ENCODE data around the gene DPYSL5.
A peak's percentile ranks its signal among the peaks of the same experiment; 100 is the strongest.

Gene DPYSL5

DNA sequence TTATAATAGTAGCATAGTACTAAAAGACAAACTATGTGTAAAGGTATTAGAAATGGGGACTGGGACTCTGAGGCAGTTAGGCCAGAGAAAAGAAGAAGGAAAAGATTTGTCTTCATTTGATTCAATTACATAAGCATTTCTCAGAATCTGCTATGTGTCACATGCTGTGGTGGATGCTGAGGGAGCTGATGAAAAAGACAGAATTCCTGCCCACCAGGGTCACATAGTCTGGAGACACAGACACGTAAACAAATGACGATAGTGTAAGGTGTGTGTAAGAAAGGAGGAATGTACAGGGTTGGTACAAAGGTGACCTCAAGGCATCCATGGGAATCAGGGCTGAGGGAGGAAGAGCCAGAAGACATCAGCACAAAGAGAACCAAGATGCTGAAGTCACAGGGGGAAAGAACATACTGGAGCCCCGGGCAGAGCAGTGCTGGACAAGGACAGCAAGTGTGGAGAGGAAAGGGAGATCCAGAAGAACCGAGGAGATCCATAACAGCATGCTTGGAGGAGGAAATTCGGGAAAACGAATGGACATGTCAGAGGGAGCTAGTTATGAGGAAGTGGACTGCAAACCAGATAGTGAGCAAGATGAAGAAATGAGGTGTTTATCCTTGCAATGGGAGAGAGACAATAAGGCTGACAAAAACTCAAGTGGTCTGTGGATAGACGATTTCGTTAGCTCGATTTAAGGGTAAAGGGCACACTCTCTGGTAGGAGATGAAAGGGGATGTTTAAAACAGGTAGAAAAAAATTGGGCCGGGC, 121.3 kb downstream of the DPYSL5 start:
- no peak for DNase-seq

DNA sequence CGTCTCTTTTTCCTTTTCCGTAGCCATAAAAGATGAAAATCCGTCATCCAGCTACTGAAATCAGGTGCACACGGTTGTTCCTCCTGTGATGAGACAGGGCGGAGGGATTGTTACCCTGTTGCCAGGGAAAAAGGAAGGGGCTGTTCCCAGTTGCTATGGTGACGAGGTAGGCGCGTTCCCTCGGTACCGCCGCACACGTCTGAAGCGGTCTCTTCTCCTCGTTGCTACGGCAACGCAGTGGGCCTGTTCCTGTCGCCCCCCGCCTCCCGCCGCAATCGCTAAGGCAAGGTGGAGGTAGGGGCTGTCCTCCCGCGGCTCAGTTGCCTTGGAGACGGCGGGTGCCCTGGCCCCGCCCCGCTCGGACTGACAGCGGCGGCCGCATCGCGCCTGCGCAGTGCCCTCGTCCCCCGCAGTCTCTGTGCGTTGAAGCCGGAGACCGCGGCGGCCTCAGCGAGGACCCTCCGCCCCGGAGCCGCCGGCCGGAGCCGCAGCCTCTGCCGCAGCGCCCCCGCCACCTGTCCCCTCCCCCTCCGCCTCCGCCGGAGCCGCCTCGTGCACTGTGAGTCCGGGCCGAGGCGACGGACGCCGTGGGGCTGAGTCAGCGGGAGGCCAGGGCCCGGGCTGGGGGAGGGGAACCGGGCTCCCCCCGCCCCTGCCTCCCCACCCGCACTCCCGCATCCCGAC, 122.5 kb downstream of the DPYSL5 start, which contains the start of gene MAPRE3:
TSS of gene MAPRE3 (plus strand) at position 394 of the 684 bp plus-strand sequence. CDS start 51,582 bp downstream, outside the sequence.
- peak; percentile 90 for DNase-seq

GRCh38 chr2:26970928-26971627, 123.1 kb downstream of the DPYSL5 start:
- DNase-seq: no peak

GRCh38 chr2:26971911-26972786, 124.2 kb downstream of the DPYSL5 start:
- DNase-seq: no peak

- no peak for DNase-seq
Observed at GRCh38 chr2:26974352-26974751, 126.4 kb downstream of the DPYSL5 start.

GRCh38 chr2:26975102-26975501, 127.2 kb downstream of the DPYSL5 start:
- no peak for DNase-seq

- no peak for DNase-seq
Observed at GRCh38 chr2:26975656-26976055, 127.7 kb downstream of the DPYSL5 start.

GRCh38 chr2:26976237-26976636, 128.3 kb downstream of the DPYSL5 start:
- DNase-seq: no peak

DNA sequence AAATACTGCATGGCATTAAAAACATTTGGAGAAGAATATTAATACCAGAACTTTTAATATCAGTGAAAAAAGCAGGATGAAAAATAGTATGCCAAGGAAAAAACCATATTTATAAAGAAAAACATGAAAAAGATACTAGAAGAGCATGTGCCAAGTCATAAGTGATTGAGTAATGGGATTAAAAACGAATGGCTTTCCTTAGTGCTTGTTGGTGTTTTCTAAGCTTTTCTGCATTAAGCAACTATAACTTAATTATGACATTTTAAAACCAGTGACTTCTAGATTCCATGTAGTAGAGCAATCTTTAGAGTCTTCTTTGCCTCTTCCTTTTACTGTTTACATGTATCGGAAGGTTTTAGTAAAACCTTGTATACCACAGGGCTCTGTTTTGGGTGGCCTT, 129.1 kb downstream of the DPYSL5 start:
- DNase-seq: no peak

GRCh38 chr2:26978061-26978596, 130.2 kb downstream of the DPYSL5 start:
- DNase-seq: no peak

- no peak for DNase-seq
Observed at GRCh38 chr2:26979741-26980140, 131.8 kb downstream of the DPYSL5 start.

GRCh38 chr2:26980971-26981370, 133.0 kb downstream of the DPYSL5 start:
- DNase-seq: no peak

DNA sequence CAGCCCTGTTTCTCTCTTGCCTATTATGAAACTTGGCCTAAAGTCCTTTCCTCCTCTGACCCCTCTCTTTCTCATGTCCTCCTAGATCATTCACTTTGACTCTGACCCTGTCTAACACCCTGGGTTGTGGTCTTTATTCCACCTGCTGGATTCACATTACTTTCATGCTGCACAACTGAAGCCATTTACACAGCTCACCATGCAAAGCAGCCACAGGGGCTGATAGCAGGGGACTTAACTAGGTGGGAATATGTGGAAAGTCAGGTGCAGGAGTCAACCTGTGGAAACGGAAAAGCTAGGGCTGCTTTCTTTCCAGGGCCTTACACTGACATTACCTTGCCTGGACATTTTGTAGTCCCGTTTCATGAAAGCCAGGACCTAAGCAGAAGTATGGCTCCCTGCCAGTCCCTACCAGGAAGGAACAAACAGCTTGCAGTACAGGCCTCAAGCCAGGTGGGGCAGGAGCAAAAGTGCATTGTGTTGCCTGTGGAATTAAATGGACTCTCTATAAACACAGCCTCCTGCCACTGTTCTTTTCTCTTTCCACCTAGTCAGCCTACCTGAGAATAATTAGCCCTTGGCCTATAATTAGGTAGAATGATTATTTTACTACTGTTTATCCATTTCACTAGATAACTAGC, 134.3 kb downstream of the DPYSL5 start:
- peak; percentile 9 for DNase-seq

GRCh38 chr2:26983746-26984145, 135.8 kb downstream of the DPYSL5 start:
- no peak for DNase-seq

- no peak for DNase-seq
Observed at GRCh38 chr2:26985807-26986206, 137.9 kb downstream of the DPYSL5 start.

DNA sequence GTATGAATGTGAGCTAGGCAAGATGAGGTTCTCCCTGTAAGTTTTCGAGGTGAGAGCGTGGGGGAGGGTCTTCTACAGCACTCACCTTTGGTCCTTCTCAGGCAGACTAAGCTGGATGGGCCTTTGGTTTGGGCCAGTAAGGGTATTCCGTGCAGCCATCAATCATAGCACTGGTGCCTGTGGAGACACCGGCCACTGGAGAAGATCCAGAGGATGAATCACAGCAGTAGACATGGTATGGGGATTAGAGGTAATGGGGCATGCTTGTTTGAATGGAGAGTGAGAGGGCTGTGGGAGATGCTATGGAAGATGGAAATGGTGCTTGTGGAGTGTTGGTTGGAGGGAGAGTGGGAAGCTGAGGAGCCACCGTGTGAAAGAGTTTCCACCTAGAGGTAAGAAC, 138.6 kb downstream of the DPYSL5 start:
- no peak for DNase-seq

- no peak for DNase-seq
Observed at GRCh38 chr2:26988058-26988860, 140.3 kb downstream of the DPYSL5 start.

GRCh38 chr2:26989156-26989555, 141.2 kb downstream of the DPYSL5 start:
- no peak for DNase-seq

DNA sequence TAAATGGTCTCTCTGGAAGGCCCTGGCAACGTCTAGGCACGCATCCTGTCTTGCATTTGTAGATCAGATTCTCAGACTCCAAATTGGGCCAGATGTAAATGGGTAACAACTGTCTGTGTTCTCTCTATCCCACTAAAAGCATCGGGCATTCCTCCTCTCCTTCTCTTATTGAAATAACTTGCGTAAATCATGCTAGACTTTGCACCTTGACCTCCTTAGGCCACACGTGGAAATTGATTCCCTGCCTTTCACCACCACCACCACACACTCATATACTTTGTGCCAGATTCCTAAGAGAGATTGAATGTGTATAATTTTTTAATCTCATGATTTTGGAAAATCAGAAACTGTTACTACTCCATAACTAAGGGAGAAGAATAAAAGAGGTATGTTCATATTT, 143.8 kb downstream of the DPYSL5 start:
- DNase-seq: no peak

DNA sequence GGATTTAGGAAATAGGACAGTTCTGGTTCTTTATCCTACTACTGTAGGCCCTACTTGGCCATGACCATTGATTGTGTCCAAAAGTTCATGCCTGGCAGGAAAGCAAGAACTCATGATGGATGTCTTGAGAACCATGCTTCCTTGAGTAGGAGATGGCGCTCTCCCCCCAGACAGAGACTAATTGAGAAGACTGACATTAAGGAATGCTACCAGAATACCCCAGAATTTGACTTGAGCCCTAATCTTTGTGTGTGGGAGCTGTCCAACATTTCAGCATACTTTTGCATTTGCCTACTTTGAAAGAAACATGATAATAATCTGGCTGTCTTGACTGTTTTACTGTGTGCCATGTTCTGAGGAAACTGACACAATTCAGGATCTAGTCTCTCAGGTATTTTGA, 145.8 kb downstream of the DPYSL5 start:
- no peak for DNase-seq

- no peak for DNase-seq
Observed at GRCh38 chr2:26994983-26995382, 147.1 kb downstream of the DPYSL5 start.

Data from CD4-positive, alpha-beta T cell treated with Interleukin-21 for 1 hour (primary cell).